Fibroblast of lung (primary cell): ENCODE measurements around the gene IFIH1.

Experiments used
- EZH2 ChIP-seq: IDR thresholded peaks from 2 replicates; pipeline ENCODE4 v1.5.1; 2012; ENCODE audit warnings: low read length, control low read depth, mild to moderate bottlenecking; ENCODE audit errors: missing control alignments
- TF ChIP-seq, protein P1 (sequence below), 2 donors: IDR thresholded peaks in 1 of 2; conservative IDR thresholded peaks in 1 of 2; 1 replicate in 1 of 2; 2 replicates in 1 of 2; pipeline ENCODE4 v1.5.1; 2011 to 2012; ENCODE audit warnings: low read length in 2 of 2, control low read depth in 1 of 2, inconsistent platforms in 1 of 2, low read depth in 1 of 2, mild to moderate bottlenecking in 1 of 2

GRCh38 chr2:162245781-162246180 is 72.7 kb downstream of the IFIH1 start:
- no peak for TF ChIP-seq EZH2
- TF ChIP-seq, protein P1, sequence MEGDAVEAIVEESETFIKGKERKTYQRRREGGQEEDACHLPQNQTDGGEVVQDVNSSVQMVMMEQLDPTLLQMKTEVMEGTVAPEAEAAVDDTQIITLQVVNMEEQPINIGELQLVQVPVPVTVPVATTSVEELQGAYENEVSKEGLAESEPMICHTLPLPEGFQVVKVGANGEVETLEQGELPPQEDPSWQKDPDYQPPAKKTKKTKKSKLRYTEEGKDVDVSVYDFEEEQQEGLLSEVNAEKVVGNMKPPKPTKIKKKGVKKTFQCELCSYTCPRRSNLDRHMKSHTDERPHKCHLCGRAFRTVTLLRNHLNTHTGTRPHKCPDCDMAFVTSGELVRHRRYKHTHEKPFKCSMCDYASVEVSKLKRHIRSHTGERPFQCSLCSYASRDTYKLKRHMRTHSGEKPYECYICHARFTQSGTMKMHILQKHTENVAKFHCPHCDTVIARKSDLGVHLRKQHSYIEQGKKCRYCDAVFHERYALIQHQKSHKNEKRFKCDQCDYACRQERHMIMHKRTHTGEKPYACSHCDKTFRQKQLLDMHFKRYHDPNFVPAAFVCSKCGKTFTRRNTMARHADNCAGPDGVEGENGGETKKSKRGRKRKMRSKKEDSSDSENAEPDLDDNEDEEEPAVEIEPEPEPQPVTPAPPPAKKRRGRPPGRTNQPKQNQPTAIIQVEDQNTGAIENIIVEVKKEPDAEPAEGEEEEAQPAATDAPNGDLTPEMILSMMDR (conservative IDR thresholded peaks at IDR 0.05 in 1 of 2, IDR thresholded peaks at IDR 0.05 in 1 of 2; ENCODE audit: low read depth in 1 of 2, low read length in 2 of 2) = no peak
